Body of pancreas (tissue), 4 donors: ENCODE measurements around the gene LRRC2. TPM values are rescaled to one million over a fixed set of nuclear protein-coding genes. Genes with fewer than 3 reads are reported as not detected.

Experiments
- ATAC-seq: fragments of 150-250 bp; one replicate; pipeline ENCODE4 v1.9.1; 2016
- DNase-seq, 4 donors: peaks; one replicate each; pipeline ENCODE4 v3.0.0-alpha.2; 2019
- H3K27ac ChIP-seq, 4 donors: fragments of 200-600 bp; sonication (generic); 1 replicate in 3 of 4; 2 replicates in 1 of 4; pipeline versions ENCODE4 v1.5.1 to v1.6.1; 2016 to 2019; ENCODE audit warnings: mild to moderate bottlenecking in 1 of 4, mixed read lengths in 1 of 4, moderate library complexity in 1 of 4
- H3K27me3 ChIP-seq, 2 donors: fragments of 200-600 bp; sonication (generic); one replicate each; pipeline ENCODE4 v1.6.0; 2016; ENCODE audit warnings: mild to moderate bottlenecking in 1 of 2
- H3K36me3 ChIP-seq, 2 donors: fragments of 200-600 bp; sonication (generic); replicated peaks in 1 of 2; 2 replicates each; pipeline ENCODE4 v1.5.1; 2016; ENCODE audit warnings: low read depth in 2 of 2; ENCODE audit not compliant: insufficient read depth in 1 of 2
- H3K4me1 ChIP-seq: fragments of 200-600 bp; sonication (generic); one replicate; pipeline ENCODE4 v1.6.0; 2016
- H3K4me3 ChIP-seq, 2 donors: fragments of 200-600 bp; sonication (generic); 1 replicate in 1 of 2; 2 replicates in 1 of 2; pipeline ENCODE4 v1.5.1; 2016 to 2019
- H3K9me3 ChIP-seq, 3 donors: fragments of 200-600 bp; sonication (generic); 1 replicate in 2 of 3; 2 replicates in 1 of 3; pipeline ENCODE4 v1.5.1; 2016
- CTCF ChIP-seq, 7 experiments: fragments of 450-650 bp in 4 of 7; fragments of 200-600 bp in 3 of 7; sonication (generic) in 3 of 7; IDR thresholded peaks; one replicate each; pipeline ENCODE4 v1.5.1; 2016 to 2019; ENCODE audit warnings: antibody characterized with exemption in 7 of 7
- POLR2A ChIP-seq, 3 donors: fragments of 450-650 bp; IDR thresholded peaks; one replicate each; pipeline ENCODE4 v1.6.1; 2016; ENCODE audit warnings: antibody characterized with exemption in 3 of 3, mild to moderate bottlenecking in 2 of 3
- WGBS, 2 donors: methylation state at CpG; one replicate each; pipeline ENCODE4 v1.1.5; 2017; 5-methylcytosine and 5-hydroxymethylcytosine counted together
- intact Hi-C: fragments of 100-400 bp; cut with DNase I; formaldehyde crosslinking; loops from one replicate; pipeline ENCODE4 v1.15.1; 2023
- total RNA-seq, 2 donors: library from RNA; depleted of rRNA; stranded (reverse); fragments of >200 nt; gene quantifications; one replicate each; pipeline ENCODE4 v1.1.0, GENCODE V29; 2016

The LRRC2 gene
- total RNA-seq, 2 donors from 2014 or later, result 1.8 to 2.3 TPM

DNA sequence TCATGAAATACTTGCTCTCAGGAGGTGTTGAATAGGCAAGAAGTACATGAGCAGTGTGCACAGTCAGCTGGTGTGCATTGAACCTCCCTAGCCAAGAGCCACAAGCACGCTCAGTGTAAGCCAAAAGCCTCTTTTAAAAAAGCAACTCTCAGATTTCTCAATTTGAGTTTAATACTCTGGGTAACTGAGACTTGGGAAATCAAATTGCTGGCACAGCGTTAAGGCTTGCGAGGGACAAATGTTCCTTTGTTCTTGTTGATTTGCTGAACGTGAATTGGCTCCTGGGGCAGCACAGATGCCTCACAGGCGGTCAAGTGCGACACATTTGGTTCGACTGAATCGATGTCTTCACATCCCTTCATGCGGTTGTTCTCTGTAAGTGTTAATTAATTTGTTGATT, 46.2 kb upstream of the LRRC2 start, which contains the start of gene FAM240A:
Gene FAM240A, plus strand, starts transcription at position 202 of the 400 bp plus-strand sequence. Its CDS starts 159 bp downstream, at position 361.
- intact Hi-C loops, result no loop called here
- Histone ChIP-seq H3K9me3 (no peaks in the 10 kb centered on the region), H3K4me3 (no peak within 1 kb of the TSS), H3K4me1 (peaks cover 5% of the 10 kb centered on the region), H3K36me3 (no peaks in the 10 kb centered on the region), H3K27me3 (no peaks in the 10 kb centered on the region), H3K27ac (peak within 1 kb of the TSS in 1 of 4 donors; percentile 56)
- DNase-seq, result peak in 3 of 4 donors; percentile 18 to 38 (median 37)
- ATAC-seq, result peak; percentile 65
- TF ChIP-seq CTCF (IDR thresholded peaks at IDR 0.05), result no peak
- TF ChIP-seq POLR2A (IDR thresholded peaks at IDR 0.05), result no peak
- WGBS, 2 donors, result 34 to 45% methylated on average over 9 of the region's 9 CpGs

- Histone ChIP-seq H3K9me3 (no peaks in the 10 kb centered on the region), H3K36me3 (no peaks in the 10 kb centered on the region), H3K27me3 (no peaks in the 10 kb centered on the region), H3K4me3 (no peak overlapping the region), H3K27ac (no peak overlapping the region), H3K4me1 (peaks cover 5% of the 10 kb centered on the region)
- no peak for ATAC-seq
- WGBS, 2 donors, result 82 to 87% methylated on average over 12 of the region's 12 CpGs
- TF ChIP-seq POLR2A (IDR thresholded peaks at IDR 0.05) (no peak), CTCF (IDR thresholded peaks at IDR 0.05) (no peak)
- DNase-seq, result no peak
- intact Hi-C loops, result no loop called here
Measured at GRCh38 chr3:46609944-46610722, 44.0 kb upstream of the LRRC2 start.

- 78 to 81% methylated on average over 5 of the region's 5 CpGs for WGBS, 2 donors
- Histone ChIP-seq H3K27me3 (no peaks in the 10 kb centered on the region), H3K4me3 (no peak overlapping the region), H3K27ac (no peak overlapping the region), H3K9me3 (no peaks in the 10 kb centered on the region), H3K4me1 (peaks cover 5% of the 10 kb centered on the region), H3K36me3 (no peaks in the 10 kb centered on the region)
- DNase-seq (no peak), ATAC-seq (no peak)
- TF ChIP-seq CTCF (IDR thresholded peaks at IDR 0.05) (no peak), POLR2A (IDR thresholded peaks at IDR 0.05) (no peak)
- intact Hi-C loops, result no loop called here
Measured at GRCh38 chr3:46609212-46609721, 43.2 kb upstream of the LRRC2 start.

DNA sequence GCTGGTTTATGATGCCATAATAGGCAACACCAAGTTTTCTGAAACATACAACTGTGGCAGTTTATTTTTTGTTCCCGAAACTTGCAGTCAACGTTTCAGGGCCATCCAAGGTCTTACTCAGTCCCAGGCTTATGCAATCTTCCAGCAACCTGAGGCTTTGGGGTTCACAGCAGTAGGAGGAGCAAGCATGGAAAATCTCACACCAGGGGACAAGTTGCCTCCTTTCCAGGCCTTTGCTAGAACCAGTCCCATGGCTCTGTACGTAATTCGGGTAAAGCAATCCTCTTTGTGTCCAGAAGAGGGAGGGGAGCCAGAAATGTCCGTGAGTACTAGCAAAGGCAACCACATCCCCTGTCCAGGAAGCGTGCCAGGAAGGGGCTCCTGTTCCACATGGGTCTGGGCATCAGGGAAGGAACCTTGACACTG, 41.5 kb upstream of the LRRC2 start:
- TF ChIP-seq POLR2A (IDR thresholded peaks at IDR 0.05) (no peak), CTCF (IDR thresholded peaks at IDR 0.05) (no peak)
- 71 to 73% methylated on average over 6 of the region's 6 CpGs for WGBS, 2 donors
- intact Hi-C loops, result no loop called here
- no peaks in the 10 kb centered on the region for H3K36me3 ChIP-seq
- ATAC-seq (no peak), DNase-seq (no peak)
- H3K4me1 ChIP-seq, result peaks cover 5% of the 10 kb centered on the region
- no peaks in the 10 kb centered on the region for H3K27me3 ChIP-seq
- H3K27ac ChIP-seq, result no peak overlapping the region
- H3K9me3 ChIP-seq, result no peaks in the 10 kb centered on the region
- no peak overlapping the region for H3K4me3 ChIP-seq
